SK-N-MC (cell line): ENCODE data around the gene SPRR1A.

Experiments used
- EZH2 ChIP-seq: fragments of 200-600 bp; sonication (generic); IDR thresholded peaks from one replicate; pipeline ENCODE4 v1.6.1; 2017; ENCODE audit warnings: antibody characterized with exemption
- POLR2AphosphoS5 ChIP-seq: IDR thresholded peaks from 2 replicates; pipeline ENCODE4 v1.6.1; 2012; ENCODE audit warnings: mild to moderate bottlenecking, low read depth, low read length, borderline replicate concordance

- TF ChIP-seq EZH2, result no peak
- TF ChIP-seq POLR2AphosphoS5, result no peak
Observed at GRCh38 chr1:152986578-152986977, 2.7 kb downstream of the SPRR1A start.
